ENCODE data around the gene SEC23IP. TPM values are rescaled to one million over a fixed set of nuclear protein-coding genes. Genes with fewer than 3 reads are reported as not detected.
"Not testable (repeated sequence)": the region's sequence is repeated elsewhere in the genome, so short reads cannot be mapped to it uniquely, and the experiment has no call there.

The SEC23IP gene
- 25.3 TPM for total RNA-seq

- DNase-seq: peak; percentile 98
Measured at GRCh38 chr10:119892188-119893065, at the start of gene SEC23IP. Gene SEC23IP (plus strand): TSS chr10:119892730. CDS start chr10:119892783, 53 bp downstream.

- DNase-seq: no peak
Measured at GRCh38 chr10:119845656-119846055, 46.9 kb upstream of the SEC23IP start.

GRCh38 chr10:119849031-119849789 is 43.3 kb upstream of the SEC23IP start:
- no peak for DNase-seq

- no peak for DNase-seq
Measured at GRCh38 chr10:119849944-119850343, 42.6 kb upstream of the SEC23IP start.

- no peak for DNase-seq
Measured at GRCh38 chr10:119852277-119852676, 40.3 kb upstream of the SEC23IP start.

- DNase-seq: no peak
Measured at GRCh38 chr10:119852822-119853221, 39.7 kb upstream of the SEC23IP start.

- peak; percentile 51 for DNase-seq
Measured at GRCh38 chr10:119853574-119853973, 39.0 kb upstream of the SEC23IP start.

GRCh38 chr10:119858063-119858462 is 34.5 kb upstream of the SEC23IP start:
- no peak for DNase-seq

- peak; percentile 63 for DNase-seq
Measured at GRCh38 chr10:119859420-119860258, 32.9 kb upstream of the SEC23IP start.

GRCh38 chr10:119860866-119861607 is 31.5 kb upstream of the SEC23IP start:
- no peak for DNase-seq

GRCh38 chr10:119862524-119862923 is 30.0 kb upstream of the SEC23IP start:
- DNase-seq: no peak

- DNase-seq: no peak
Measured at GRCh38 chr10:119863951-119864565, 28.5 kb upstream of the SEC23IP start.

- no peak for DNase-seq
Measured at GRCh38 chr10:119865699-119866240, 26.8 kb upstream of the SEC23IP start.

- DNase-seq: no peak
Measured at GRCh38 chr10:119867317-119867716, 25.2 kb upstream of the SEC23IP start.

GRCh38 chr10:119869398-119869797 is 23.1 kb upstream of the SEC23IP start:
- not testable (repeated sequence) for DNase-seq

GRCh38 chr10:119871881-119872609 is 20.5 kb upstream of the SEC23IP start:
- DNase-seq: peak; percentile 45

- DNase-seq: no peak
Measured at GRCh38 chr10:119872610-119872859, 20.0 kb upstream of the SEC23IP start, which contains the start of gene MCMBP. Gene MCMBP (minus strand): TSS chr10:119872843. CDS start chr10:119872584, 259 bp downstream.

- DNase-seq: peak; percentile 96
Measured at GRCh38 chr10:119872860-119873681, 19.5 kb upstream of the SEC23IP start.

GRCh38 chr10:119878524-119878923 is 14.0 kb upstream of the SEC23IP start:
- DNase-seq: no peak

All from tongue (tissue), 2 donors.